ENCODE data around the gene BAZ2A. TPM values are rescaled to one million over a fixed set of nuclear protein-coding genes. Genes with fewer than 3 reads are reported as not detected.
"Not testable (repeated sequence)": the region's sequence is repeated elsewhere in the genome, so short reads cannot be mapped to it uniquely, and the experiment has no call there.

Gene BAZ2A
- total RNA-seq, 1 donor from 2014 or later = 117 TPM

DNA sequence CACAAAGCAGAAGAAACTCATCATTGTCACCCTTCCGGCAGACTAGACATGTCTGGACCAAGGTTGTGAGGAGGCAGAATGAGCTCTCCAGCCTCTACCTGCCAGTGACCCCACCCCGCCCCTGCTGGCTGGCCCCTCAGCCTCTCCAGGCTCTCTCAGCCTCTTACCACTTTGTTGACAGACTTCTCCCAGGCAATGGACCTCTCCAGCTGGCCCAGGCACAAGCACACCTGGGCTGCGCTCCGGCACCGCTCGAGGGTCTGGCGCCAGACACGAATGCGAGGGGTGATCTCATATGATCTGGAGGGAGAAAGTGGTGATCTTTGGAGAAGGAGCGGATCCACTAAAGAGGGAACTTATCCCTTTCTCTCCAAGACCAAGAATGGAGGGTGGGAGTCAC, 30.3 kb downstream of the BAZ2A start:
- Mint-ChIP-seq H3K27ac (no peak overlapping the region), H3K9me3 (no peaks in the 10 kb centered on the region), H3K4me1 (no peaks in the 10 kb centered on the region), H3K4me3 (no peak overlapping the region), H3K27me3 (no peaks in the 10 kb centered on the region), H3K36me3 (ENCODE audit: low read depth) (peaks cover 68% of the 10 kb centered on the region)
- intact Hi-C loops (cut with micrococcal nuclease) = no loop called here
- DNase-seq = no peak

GRCh38 chr12:56599041-56599440, 31.1 kb downstream of the BAZ2A start:
- DNase-seq = no peak
- Mint-ChIP-seq H3K27me3 (no peaks in the 10 kb centered on the region), H3K36me3 (ENCODE audit: low read depth) (peaks cover 60% of the 10 kb centered on the region), H3K4me1 (no peaks in the 10 kb centered on the region), H3K27ac (no peak overlapping the region), H3K4me3 (no peak overlapping the region), H3K9me3 (no peaks in the 10 kb centered on the region)
- intact Hi-C loops (cut with micrococcal nuclease) = no loop called here

DNA sequence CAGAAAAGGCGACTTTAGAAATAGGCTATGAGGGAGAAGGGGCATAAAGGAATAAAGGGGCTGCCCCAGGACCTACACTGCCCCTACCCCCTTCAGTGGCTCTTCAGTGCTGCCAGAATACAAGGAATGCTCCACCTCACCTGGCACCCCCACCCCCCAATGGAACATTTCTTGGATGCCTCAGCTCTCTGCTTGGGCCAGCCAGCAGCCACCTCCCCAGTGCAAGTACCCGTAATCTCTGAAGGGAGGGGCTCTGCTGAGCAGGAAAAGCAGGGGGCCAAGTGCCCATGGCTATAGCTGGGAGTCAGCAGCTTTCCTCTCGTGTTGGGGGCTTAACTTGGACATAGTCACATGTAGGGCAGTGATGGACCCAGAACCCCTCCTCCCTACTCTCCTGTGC, 33.3 kb downstream of the BAZ2A start:
- Mint-ChIP-seq H3K9me3 (no peaks in the 10 kb centered on the region), H3K36me3 (ENCODE audit: low read depth) (peaks cover 45% of the 10 kb centered on the region), H3K27me3 (no peaks in the 10 kb centered on the region), H3K27ac (peak overlapping the region; percentile 26), H3K4me1 (no peaks in the 10 kb centered on the region), H3K4me3 (no peak overlapping the region)
- intact Hi-C loops (cut with micrococcal nuclease) = no loop called here
- DNase-seq = no peak

- Mint-ChIP-seq H3K4me1 (peaks cover 1% of the 10 kb centered on the region), H3K4me3 (no peak overlapping the region), H3K9me3 (no peaks in the 10 kb centered on the region), H3K27me3 (no peaks in the 10 kb centered on the region), H3K27ac (peak overlapping the region; percentile 54), H3K36me3 (ENCODE audit: low read depth) (peaks cover 21% of the 10 kb centered on the region)
- DNase-seq = peak; percentile 88
- intact Hi-C loops (cut with micrococcal nuclease) = loop anchor here (1.0 kb wide), 2 partner anchors 21 to 81 kb away; no protein-coding TSS in a partner anchor
Measured at GRCh38 chr12:56593909-56594621, 36.1 kb downstream of the BAZ2A start.

DNA sequence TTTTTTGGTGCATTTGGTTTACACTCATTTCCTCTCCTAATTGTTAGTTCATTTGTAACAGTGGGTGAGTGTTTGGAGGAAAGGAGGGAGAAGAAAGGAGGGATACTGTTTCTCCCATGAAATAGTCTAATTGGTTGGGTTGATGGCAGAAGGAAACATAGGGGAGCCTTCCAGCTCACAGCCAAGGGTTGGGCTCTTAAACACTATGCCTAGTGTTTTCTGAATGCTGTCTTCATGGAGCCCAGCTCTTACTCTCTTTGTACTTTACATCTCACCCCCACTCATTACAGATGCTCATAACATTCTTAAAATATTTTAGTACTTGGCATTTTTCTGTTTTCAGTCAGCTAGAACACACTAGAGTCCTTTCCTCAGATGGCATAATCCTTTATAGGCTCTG, 38.2 kb downstream of the BAZ2A start:
- H3K27ac Mint-ChIP-seq = no peak overlapping the region
- intact Hi-C loops (cut with micrococcal nuclease) = no loop called here
- peaks cover 8% of the 10 kb centered on the region for H3K36me3 Mint-ChIP-seq (ENCODE audit: low read depth)
- H3K9me3 Mint-ChIP-seq = no peaks in the 10 kb centered on the region
- DNase-seq = no peak
- H3K4me3 Mint-ChIP-seq = no peak overlapping the region
- H3K4me1 Mint-ChIP-seq = peaks cover 1% of the 10 kb centered on the region
- H3K27me3 Mint-ChIP-seq = no peaks in the 10 kb centered on the region

- Mint-ChIP-seq H3K36me3 (ENCODE audit: low read depth) (peaks cover 5% of the 10 kb centered on the region), H3K9me3 (no peaks in the 10 kb centered on the region), H3K4me3 (no peak overlapping the region), H3K4me1 (peaks cover 1% of the 10 kb centered on the region), H3K27me3 (no peaks in the 10 kb centered on the region), H3K27ac (no peak overlapping the region)
- no peak for DNase-seq
- intact Hi-C loops (cut with micrococcal nuclease) = no loop called here
Measured at GRCh38 chr12:56591126-56591525, 39.0 kb downstream of the BAZ2A start.

DNA sequence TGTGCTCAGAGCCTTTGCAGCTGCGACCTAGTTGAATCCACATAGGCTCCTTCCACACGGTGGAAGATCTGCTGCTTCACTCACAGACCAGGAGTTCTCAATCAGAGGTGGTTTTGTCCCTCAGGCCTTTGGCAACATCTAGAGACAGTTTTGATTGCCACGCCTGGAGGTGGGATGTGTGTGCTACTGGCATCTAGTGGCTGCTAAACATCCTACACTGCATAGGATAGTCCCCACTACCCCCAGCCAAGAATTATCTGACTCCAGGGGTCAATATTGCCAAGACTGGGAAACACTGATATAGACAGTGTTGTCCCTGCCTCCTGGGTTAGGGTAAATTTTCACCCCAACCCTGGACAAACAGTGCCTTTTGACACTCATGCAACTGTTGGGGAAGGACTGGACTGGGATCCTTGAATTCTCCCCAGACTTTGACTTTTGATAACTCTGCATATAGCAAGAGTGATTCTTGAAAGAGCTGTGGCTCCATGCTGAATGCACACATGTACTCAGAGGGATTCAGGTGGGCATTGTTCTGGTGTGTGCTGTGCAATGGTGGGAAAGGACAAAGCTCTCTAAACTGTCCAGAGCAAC, 39.8 kb downstream of the BAZ2A start:
- intact Hi-C loops (cut with micrococcal nuclease) = no loop called here
- no peak overlapping the region for H3K4me3 Mint-ChIP-seq
- H3K4me1 Mint-ChIP-seq = peaks cover 1% of the 10 kb centered on the region
- DNase-seq = peak; percentile 65
- no peak overlapping the region for H3K27ac Mint-ChIP-seq
- H3K36me3 Mint-ChIP-seq (ENCODE audit: low read depth) = peaks cover 5% of the 10 kb centered on the region
- no peaks in the 10 kb centered on the region for H3K27me3 Mint-ChIP-seq
- H3K9me3 Mint-ChIP-seq = no peaks in the 10 kb centered on the region

- no peaks in the 10 kb centered on the region for H3K27me3 Mint-ChIP-seq
- intact Hi-C loops (cut with micrococcal nuclease) = no loop called here
Measured at GRCh38 chr12:56589783-56590182, 40.3 kb downstream of the BAZ2A start.

DNA sequence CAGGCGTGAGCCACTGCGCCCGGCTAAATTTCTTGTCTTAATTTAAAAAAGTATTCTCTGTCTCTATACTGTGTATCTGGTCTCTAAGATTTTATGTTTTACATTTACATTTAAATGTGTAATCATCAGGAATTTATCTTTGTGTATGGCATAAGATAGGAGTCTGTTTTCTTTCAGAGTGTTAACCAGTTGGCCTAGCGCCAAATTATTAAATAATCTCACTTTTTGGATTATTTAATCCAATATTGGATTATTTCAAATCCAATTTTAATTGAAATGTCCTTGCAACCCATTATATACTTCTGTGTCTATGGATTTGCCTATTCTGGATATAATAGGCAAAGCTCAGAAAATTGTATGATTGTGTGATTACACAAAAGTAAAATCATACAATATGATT, 45.0 kb downstream of the BAZ2A start:
- Mint-ChIP-seq H3K36me3 (ENCODE audit: low read depth) (peaks cover 4% of the 10 kb centered on the region), H3K27ac (no peak overlapping the region), H3K4me1 (peaks cover 13% of the 10 kb centered on the region), H3K9me3 (no peaks in the 10 kb centered on the region), H3K4me3 (no peak overlapping the region), H3K27me3 (no peaks in the 10 kb centered on the region)
- no peak for DNase-seq
- intact Hi-C loops (cut with micrococcal nuclease) = no loop called here

More at GRCh38 chr12:56589783-56590182, 40.3 kb downstream of the BAZ2A start:
- Mint-ChIP-seq H3K27ac (no peak overlapping the region), H3K4me1 (peaks cover 1% of the 10 kb centered on the region), H3K4me3 (no peak overlapping the region), H3K9me3 (no peaks in the 10 kb centered on the region), H3K36me3 (ENCODE audit: low read depth) (peaks cover 5% of the 10 kb centered on the region)
- no peak for DNase-seq

DNA sequence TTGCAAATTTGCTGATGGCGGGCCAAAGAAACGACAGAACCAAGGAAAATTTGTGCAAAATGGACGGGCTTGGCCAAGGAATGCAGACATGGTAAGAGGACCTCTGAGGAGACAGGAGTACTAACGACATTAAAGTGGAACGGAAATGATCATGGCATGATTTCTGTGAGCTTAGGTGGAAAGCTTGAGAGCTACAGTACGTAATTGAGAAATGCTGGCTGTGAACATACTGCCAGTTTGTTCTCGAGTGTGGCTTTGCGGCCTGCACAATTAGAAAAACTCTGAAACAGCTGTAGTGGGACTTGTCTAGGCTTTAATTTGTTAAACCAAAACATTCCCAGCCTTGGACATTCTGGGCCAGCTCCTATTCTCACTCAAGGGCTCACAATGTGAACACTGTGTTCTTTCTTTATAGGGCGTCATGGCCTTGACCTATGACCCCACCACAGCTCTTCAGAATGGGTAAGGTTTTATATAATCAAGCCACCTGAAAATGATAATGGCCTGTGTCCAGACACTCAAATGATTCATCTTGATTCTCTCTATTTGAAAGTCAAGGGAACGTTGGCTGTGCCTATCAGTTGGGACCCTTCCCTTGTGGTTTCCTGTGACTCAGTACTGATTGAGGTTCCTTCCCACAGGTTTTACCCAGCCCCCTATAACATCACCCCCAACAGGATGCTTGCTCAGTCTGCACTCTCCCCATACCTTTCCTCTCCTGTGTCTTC, 48.5 kb downstream of the BAZ2A start:
- no peaks in the 10 kb centered on the region for H3K36me3 Mint-ChIP-seq (ENCODE audit: low read depth)
- H3K4me3 Mint-ChIP-seq = no peak overlapping the region
- H3K27me3 Mint-ChIP-seq = no peaks in the 10 kb centered on the region
- no peaks in the 10 kb centered on the region for H3K9me3 Mint-ChIP-seq
- H3K27ac Mint-ChIP-seq = no peak overlapping the region
- DNase-seq = peak; percentile 64
- intact Hi-C loops (cut with micrococcal nuclease) = no loop called here
- H3K4me1 Mint-ChIP-seq = peaks cover 12% of the 10 kb centered on the region

GRCh38 chr12:56578983-56579546, 51.1 kb downstream of the BAZ2A start:
- DNase-seq = no peak
- Mint-ChIP-seq H3K4me3 (no peak overlapping the region), H3K27me3 (no peaks in the 10 kb centered on the region), H3K36me3 (ENCODE audit: low read depth) (no peaks in the 10 kb centered on the region), H3K9me3 (no peaks in the 10 kb centered on the region), H3K27ac (no peak overlapping the region), H3K4me1 (peaks cover 14% of the 10 kb centered on the region)
- intact Hi-C loops (cut with micrococcal nuclease) = no loop called here

GRCh38 chr12:56577248-56577647, 52.9 kb downstream of the BAZ2A start:
- intact Hi-C loops (cut with micrococcal nuclease); H3K27me3 Mint-ChIP-seq; H3K27ac Mint-ChIP-seq; H3K9me3 Mint-ChIP-seq; H3K36me3 Mint-ChIP-seq (ENCODE audit: low read depth); DNase-seq; H3K4me3 Mint-ChIP-seq: not testable (repeated sequence)
- peaks cover 13% of the 10 kb centered on the region for H3K4me1 Mint-ChIP-seq

DNA sequence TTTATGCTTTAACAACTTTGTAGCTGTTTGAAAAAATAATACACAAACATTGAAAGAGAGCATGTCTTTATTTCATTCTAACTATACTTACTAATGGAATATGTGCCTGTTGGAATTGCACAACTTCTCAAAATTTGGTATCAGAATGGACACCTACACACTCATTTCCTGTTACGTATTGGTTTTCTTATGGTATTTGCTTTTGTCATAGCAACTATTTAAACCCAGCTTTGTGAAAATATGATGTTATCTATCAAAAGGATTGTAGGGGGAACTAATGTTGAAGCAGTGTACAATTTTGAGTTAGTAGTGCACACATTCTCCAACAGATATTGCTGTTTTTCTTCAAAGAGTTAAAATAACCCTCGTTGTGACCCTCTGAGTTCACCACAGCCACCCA, 55.9 kb downstream of the BAZ2A start:
- Mint-ChIP-seq H3K27ac (peak overlapping the region; percentile 45), H3K4me3 (no peak overlapping the region)

GRCh38 chr12:56572288-56572687, 57.8 kb downstream of the BAZ2A start:
- peaks cover 13% of the 10 kb centered on the region for H3K4me1 Mint-ChIP-seq
- no peaks in the 10 kb centered on the region for H3K9me3 Mint-ChIP-seq
- H3K4me3 Mint-ChIP-seq = no peak overlapping the region
- DNase-seq = no peak
- H3K27ac Mint-ChIP-seq = no peak overlapping the region
- no peaks in the 10 kb centered on the region for H3K36me3 Mint-ChIP-seq (ENCODE audit: low read depth)
- H3K27me3 Mint-ChIP-seq = no peaks in the 10 kb centered on the region
- intact Hi-C loops (cut with micrococcal nuclease) = no loop called here

More for the DNA sequence above, 55.9 kb downstream of the BAZ2A start:
- intact Hi-C loops (cut with micrococcal nuclease) = no loop called here
- no peaks in the 10 kb centered on the region for H3K9me3 Mint-ChIP-seq
- no peak for DNase-seq
- no peaks in the 10 kb centered on the region for H3K27me3 Mint-ChIP-seq
- peaks cover 11% of the 10 kb centered on the region for H3K4me1 Mint-ChIP-seq
- no peaks in the 10 kb centered on the region for H3K36me3 Mint-ChIP-seq (ENCODE audit: low read depth)
